ENCODE data around the gene ZNF362. TPM values are rescaled to one million over a fixed set of nuclear protein-coding genes. Genes with fewer than 3 reads are reported as not detected.

The ZNF362 gene
- total and polyA plus RNA-seq, 2 of the 13 experiments (the other 11 are each of a cell fraction or from before 2014, with no cell fraction given) = 8.3 to 14.2 TPM

DNA sequence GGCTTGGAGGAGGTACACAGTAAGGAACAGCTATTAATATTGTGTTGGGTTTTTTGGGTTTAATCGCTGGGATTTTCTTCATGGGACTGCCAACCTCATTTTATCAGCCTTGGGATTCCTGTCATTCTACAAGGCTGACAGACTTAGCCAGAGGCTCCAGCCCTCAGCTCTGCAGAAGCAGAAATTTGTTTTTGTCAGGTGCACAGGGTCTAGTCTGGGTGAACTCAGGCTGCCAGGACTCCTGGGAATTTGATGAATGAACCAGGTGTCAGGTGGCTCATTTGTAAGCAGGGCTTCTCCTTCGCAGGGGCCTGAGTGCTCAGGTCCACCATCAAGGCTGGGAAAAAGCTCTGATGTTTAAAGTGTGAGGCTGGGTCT is 11.5 kb upstream of the ZNF362 start:
- intact Hi-C loops (cut with micrococcal nuclease; ENCODE audit: unreplicated experiment) = no loop called here
- peak overlapping the region; percentile 41; the same call in 1 of the 2 replicates for H3K4me2 ChIP-seq (ENCODE audit: low read depth, low read length)
- H3K79me2 ChIP-seq (ENCODE audit: insufficient read depth, low read length) = no peaks in the 10 kb centered on the region
- WGBS (ENCODE audit: low lambda C conversion rate) = 100% methylated on average over 1 of the region's 2 CpGs
- H3K4me3 ChIP-seq (replicated peaks in 1 of 3; ENCODE audit: insufficient read depth in 1 of 3, low read depth in 2 of 3, low read length in 3 of 3) = no peak overlapping the region
- no peaks in the 10 kb centered on the region for H3K27me3 ChIP-seq (ENCODE audit: control insufficient read depth in 1 of 2, insufficient read depth in 2 of 2, low read length in 2 of 2)
- H3K27ac ChIP-seq (ENCODE audit: extremely low read length, insufficient read depth, low read length) = no peak overlapping the region
- no peak overlapping the region for H2AFZ ChIP-seq (ENCODE audit: low read length)
- ATAC-seq = no peak; the same call in 2 of the 3 replicates
- peaks cover 53% of the 10 kb centered on the region for H3K4me1 ChIP-seq (ENCODE audit: insufficient read depth, low read length)
- no peaks in the 10 kb centered on the region for H3K9me3 ChIP-seq (ENCODE audit: low read length)
- ChIA-PET POLR2A (interaction anchor here (1.1 to 1.2 kb wide), 2 partner anchors 11 to 14 kb away, joined by 3 to 6 read pairs; no protein-coding TSS in a partner anchor), CTCF (ENCODE audit: low intra/inter-chr PET ratio, low total read pairs) (no interaction called here)
- BruUV-seq (replicated peaks) = no TSS peak
- FAIRE-seq = no peak
- no peaks in the 10 kb centered on the region for H3K36me3 ChIP-seq (replicated peaks in 1 of 2; ENCODE audit: control insufficient read depth in 1 of 2, insufficient read depth in 2 of 2, low read length in 2 of 2)
- TF ChIP-seq ARID2 (CRISPR knock-in tag; IDR thresholded peaks at IDR 0.05; ENCODE audit: borderline replicate concordance) (no peak), SIN3A (IDR thresholded peaks at IDR 0.05; ENCODE audit: borderline replicate concordance, low read depth, low read length) (0 out of 2 replicates have a peak, but pooled peaks have one; percentile 12)
- no peak for DNase-seq (ENCODE audit: low spot score)
- no peak overlapping the region for H3K9ac ChIP-seq (ENCODE audit: insufficient read depth, low read depth, low read length)
- H4K20me1 ChIP-seq (ENCODE audit: insufficient read depth, low read length) = no peaks in the 10 kb centered on the region
- in situ Hi-C loops (cut with HindIII; ENCODE audit: extremely low pct_ligation_motif_present, low pct_unique_long_range_greater_than_20kb) = no loop called here

GRCh38 chr1:33246171-33246570 is 10.1 kb upstream of the ZNF362 start:
- no TSS peak for BruUV-seq (replicated peaks)
- Histone ChIP-seq H2AFZ (ENCODE audit: low read length) (no peak overlapping the region), H3K27me3 (ENCODE audit: control insufficient read depth in 1 of 2, insufficient read depth in 2 of 2, low read length in 2 of 2) (no peaks in the 10 kb centered on the region), H3K79me2 (ENCODE audit: insufficient read depth, low read length) (no peaks in the 10 kb centered on the region), H3K4me2 (ENCODE audit: low read depth, low read length) (no peak overlapping the region), H3K4me3 (replicated peaks in 1 of 3; ENCODE audit: insufficient read depth in 1 of 3, low read depth in 2 of 3, low read length in 3 of 3) (no peak overlapping the region), H4K20me1 (ENCODE audit: insufficient read depth, low read length) (no peaks in the 10 kb centered on the region), H3K9ac (ENCODE audit: insufficient read depth, low read depth, low read length) (no peak overlapping the region), H3K9me3 (ENCODE audit: low read length) (no peaks in the 10 kb centered on the region), H3K27ac (ENCODE audit: extremely low read length, insufficient read depth, low read length) (no peak overlapping the region), H3K36me3 (replicated peaks in 1 of 2; ENCODE audit: control insufficient read depth in 1 of 2, insufficient read depth in 2 of 2, low read length in 2 of 2) (no peaks in the 10 kb centered on the region), H3K4me1 (ENCODE audit: insufficient read depth, low read length) (peaks cover 45% of the 10 kb centered on the region)
- in situ Hi-C loops (cut with HindIII; ENCODE audit: extremely low pct_ligation_motif_present, low pct_unique_long_range_greater_than_20kb) = no loop called here
- DNase-seq (ENCODE audit: low spot score) (no peak), ATAC-seq (no peak), FAIRE-seq (no peak)
- intact Hi-C loops (cut with micrococcal nuclease; ENCODE audit: unreplicated experiment) = no loop called here
- WGBS (ENCODE audit: low lambda C conversion rate) = no CpG with 5 or more reads among the region's 4 CpGs
- POLR2A ChIA-PET = no interaction called here
- CTCF ChIA-PET (ENCODE audit: low intra/inter-chr PET ratio, low total read pairs) = no interaction called here
- TF ChIP-seq, protein P1, sequence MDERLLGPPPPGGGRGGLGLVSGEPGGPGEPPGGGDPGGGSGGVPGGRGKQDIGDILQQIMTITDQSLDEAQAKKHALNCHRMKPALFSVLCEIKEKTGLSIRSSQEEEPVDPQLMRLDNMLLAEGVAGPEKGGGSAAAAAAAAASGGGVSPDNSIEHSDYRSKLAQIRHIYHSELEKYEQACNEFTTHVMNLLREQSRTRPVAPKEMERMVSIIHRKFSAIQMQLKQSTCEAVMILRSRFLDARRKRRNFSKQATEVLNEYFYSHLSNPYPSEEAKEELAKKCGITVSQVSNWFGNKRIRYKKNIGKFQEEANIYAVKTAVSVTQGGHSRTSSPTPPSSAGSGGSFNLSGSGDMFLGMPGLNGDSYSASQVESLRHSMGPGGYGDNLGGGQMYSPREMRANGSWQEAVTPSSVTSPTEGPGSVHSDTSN (CRISPR knock-in tag; IDR thresholded peaks at IDR 0.05) = no peak
- TF ChIP-seq SMAD9 (CRISPR knock-in tag; IDR thresholded peaks at IDR 0.05) = no peak
- TF ChIP-seq ZBTB39 (CRISPR knock-in tag; IDR thresholded peaks at IDR 0.05) = no peak
- no peak for TF ChIP-seq ELF1 (CRISPR knock-in tag; IDR thresholded peaks at IDR 0.05)
- TF ChIP-seq ZNF782 (CRISPR knock-in tag; IDR thresholded peaks at IDR 0.05; ENCODE audit: borderline replicate concordance) = no peak
- TF ChIP-seq ZNF430 (CRISPR knock-in tag; IDR thresholded peaks at IDR 0.05) = no peak
- no peak for TF ChIP-seq PCBP2 (optimal IDR thresholded peaks at IDR 0.05; ENCODE audit: low read depth, low read length, poor library complexity, severe bottlenecking)

All from HepG2 (cell line).